ENCODE results near the gene NIPA2. TPM values are rescaled to one million over a fixed set of nuclear protein-coding genes. Genes with fewer than 3 reads are reported as not detected.

The NIPA2 gene
- total and polyA plus RNA-seq, 2 of the 13 experiments (the other 11 are each of a cell fraction or from before 2014, with no cell fraction given), result 29.0 to 56.2 TPM

- Histone ChIP-seq H3K27ac (ENCODE audit: extremely low read length, insufficient read depth, low read length) (no peak overlapping the region), H4K20me1 (ENCODE audit: insufficient read depth, low read length) (no peaks in the 10 kb centered on the region), H3K4me3 (replicated peaks in 1 of 3; ENCODE audit: insufficient read depth in 1 of 3, low read depth in 2 of 3, low read length in 3 of 3) (no peak overlapping the region), H3K9me3 (ENCODE audit: low read length) (no peaks in the 10 kb centered on the region), H3K36me3 (replicated peaks in 1 of 2; ENCODE audit: control insufficient read depth in 1 of 2, insufficient read depth in 2 of 2, low read length in 2 of 2) (peaks cover 7 to 56% of the 10 kb centered on the region in 2 experiments), H3K9ac (ENCODE audit: insufficient read depth, low read depth, low read length) (no peak overlapping the region), H3K79me2 (ENCODE audit: insufficient read depth, low read length) (no peaks in the 10 kb centered on the region), H3K4me1 (ENCODE audit: insufficient read depth, low read length) (no peaks in the 10 kb centered on the region), H3K4me2 (ENCODE audit: low read depth, low read length) (no peak overlapping the region), H2AFZ (ENCODE audit: low read length) (no peak overlapping the region), H3K27me3 (ENCODE audit: control insufficient read depth in 1 of 2, insufficient read depth in 2 of 2, low read length in 2 of 2) (no peaks in the 10 kb centered on the region)
- 92% methylated on average over 4 of the region's 4 CpGs for WGBS (ENCODE audit: low lambda C conversion rate)
- DNase-seq (ENCODE audit: low spot score) (no peak), ATAC-seq (no peak), FAIRE-seq (no peak)
- BruUV-seq (replicated peaks), result no TSS peak
- in situ Hi-C loops (cut with HindIII; ENCODE audit: extremely low pct_ligation_motif_present, low pct_unique_long_range_greater_than_20kb), result no loop called here
- ChIA-PET CTCF (ENCODE audit: low intra/inter-chr PET ratio, low total read pairs) (no interaction called here), POLR2A (no interaction called here)
- intact Hi-C loops (cut with micrococcal nuclease; ENCODE audit: unreplicated experiment), result no loop called here
- no peak for TF ChIP-seq NFKB2 (CRISPR knock-in tag; IDR thresholded peaks at IDR 0.05; ENCODE audit: borderline replicate concordance)
- no peak for TF ChIP-seq ZNF367 (CRISPR knock-in tag; IDR thresholded peaks at IDR 0.05; ENCODE audit: borderline replicate concordance)
- no peak for TF ChIP-seq ZNF740 (CRISPR knock-in tag; IDR thresholded peaks at IDR 0.05)
- TF ChIP-seq EED (CRISPR knock-in tag; IDR thresholded peaks at IDR 0.05), result no peak
- peak; percentile 34 for TF ChIP-seq RBM22 (optimal IDR thresholded peaks at IDR 0.05; ENCODE audit: low read length)
- no peak for TF ChIP-seq KLF6 (CRISPR knock-in tag; IDR thresholded peaks at IDR 0.05)
Observed at GRCh38 chr15:22855791-22856190, 17.3 kb downstream of the NIPA2 start.

- ATAC-seq, result no peak
- Histone ChIP-seq H3K9me3 (ENCODE audit: low read length) (no peaks in the 10 kb centered on the region), H3K27ac (ENCODE audit: extremely low read length, insufficient read depth, low read length) (no peak overlapping the region), H2AFZ (ENCODE audit: low read length) (no peak overlapping the region), H3K79me2 (ENCODE audit: insufficient read depth, low read length) (no peaks in the 10 kb centered on the region), H3K9ac (ENCODE audit: insufficient read depth, low read depth, low read length) (no peak overlapping the region), H3K4me2 (ENCODE audit: low read depth, low read length) (no peak overlapping the region), H3K36me3 (replicated peaks in 1 of 2; ENCODE audit: control insufficient read depth in 1 of 2, insufficient read depth in 2 of 2, low read length in 2 of 2) (peaks cover 5 to 58% of the 10 kb centered on the region in 2 experiments), H3K4me1 (ENCODE audit: insufficient read depth, low read length) (no peaks in the 10 kb centered on the region), H3K4me3 (replicated peaks in 1 of 3; ENCODE audit: insufficient read depth in 1 of 3, low read depth in 2 of 3, low read length in 3 of 3) (no peak overlapping the region), H3K27me3 (ENCODE audit: control insufficient read depth in 1 of 2, insufficient read depth in 2 of 2, low read length in 2 of 2) (no peaks in the 10 kb centered on the region), H4K20me1 (ENCODE audit: insufficient read depth, low read length) (no peaks in the 10 kb centered on the region)
- ChIA-PET CTCF (ENCODE audit: low intra/inter-chr PET ratio, low total read pairs) (no interaction called here), POLR2A (no interaction called here)
- in situ Hi-C loops (cut with HindIII; ENCODE audit: extremely low pct_ligation_motif_present, low pct_unique_long_range_greater_than_20kb), result no loop called here
- 100% methylated on average over 1 of the region's 1 CpG for WGBS (ENCODE audit: low lambda C conversion rate)
- no TSS peak for BruUV-seq (replicated peaks)
- FAIRE-seq, result no peak
- no peak for DNase-seq (ENCODE audit: low spot score)
- intact Hi-C loops (cut with micrococcal nuclease; ENCODE audit: unreplicated experiment), result no loop called here
- TF ChIP-seq TEAD3 (CRISPR knock-in tag; optimal IDR thresholded peaks at IDR 0.05; ENCODE audit: borderline replicate concordance), result no peak
- no peak for TF ChIP-seq ZMAT5 (CRISPR knock-in tag; IDR thresholded peaks at IDR 0.05; ENCODE audit: borderline replicate concordance, low read depth)
- no peak for TF ChIP-seq HBP1 (CRISPR knock-in tag; IDR thresholded peaks at IDR 0.05; ENCODE audit: low read depth)
- TF ChIP-seq ATF3 (CRISPR knock-in tag; IDR thresholded peaks at IDR 0.05), result no peak
- TF ChIP-seq TP53 (CRISPR knock-in tag; conservative IDR thresholded peaks at IDR 0.05), result no peak
- TF ChIP-seq NFAT5 (CRISPR knock-in tag; IDR thresholded peaks at IDR 0.05), result no peak
Observed at GRCh38 chr15:22856659-22857058, 18.2 kb downstream of the NIPA2 start.
